Vagina (tissue), 2 donors: Measurements from ENCODE around the gene DENND1A.

Experiments
- POLR2A ChIP-seq, 2 donors: fragments of 450-650 bp; IDR thresholded peaks; one replicate each; pipeline ENCODE4 v1.6.1; 2017; ENCODE audit warnings: antibody characterized with exemption in 2 of 2, mild to moderate bottlenecking in 2 of 2, moderate library complexity in 2 of 2
- POLR2AphosphoS5 ChIP-seq, 2 donors: sonication (generic); formaldehyde crosslinking; IDR thresholded peaks; one replicate each; pipeline ENCODE4 v1.9.0; 2017; ENCODE audit warnings: antibody characterized with exemption in 2 of 2, mild to moderate bottlenecking in 2 of 2, low read depth in 1 of 2; ENCODE audit not compliant: insufficient read depth in 1 of 2
- TF ChIP-seq, protein P1 (sequence below), 3 experiments: fragments of 450-650 bp in 2 of 3; fragments of 200-600 bp in 1 of 3; sonication (generic) in 1 of 3; IDR thresholded peaks; one replicate each; pipeline ENCODE4 v1.5.1; 2017 to 2019; ENCODE audit warnings: antibody characterized with exemption in 3 of 3, mild to moderate bottlenecking in 2 of 3, moderate library complexity in 2 of 3

DNA sequence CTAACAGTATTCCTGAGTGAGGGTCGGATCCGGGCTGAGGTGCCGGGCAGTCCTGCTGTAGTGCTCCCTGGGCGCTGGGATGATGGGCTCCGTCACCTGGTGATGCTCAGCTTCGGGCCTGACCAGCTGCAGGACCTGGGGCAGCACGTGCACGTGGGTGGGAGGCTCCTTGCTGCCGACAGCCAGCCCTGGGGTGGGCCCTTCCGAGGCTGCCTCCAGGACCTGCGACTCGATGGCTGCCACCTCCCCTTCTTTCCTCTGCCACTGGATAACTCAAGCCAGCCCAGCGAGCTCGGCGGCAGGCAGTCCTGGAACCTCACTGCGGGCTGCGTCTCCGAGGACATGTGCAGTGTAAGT, 558.7 kb downstream of the DENND1A start:
- TF ChIP-seq POLR2A (IDR thresholded peaks at IDR 0.05) (no peak), POLR2AphosphoS5 (IDR thresholded peaks at IDR 0.05; ENCODE audit: insufficient read depth in 1 of 2, low read depth in 1 of 2) (no peak)
- TF ChIP-seq, protein P1, sequence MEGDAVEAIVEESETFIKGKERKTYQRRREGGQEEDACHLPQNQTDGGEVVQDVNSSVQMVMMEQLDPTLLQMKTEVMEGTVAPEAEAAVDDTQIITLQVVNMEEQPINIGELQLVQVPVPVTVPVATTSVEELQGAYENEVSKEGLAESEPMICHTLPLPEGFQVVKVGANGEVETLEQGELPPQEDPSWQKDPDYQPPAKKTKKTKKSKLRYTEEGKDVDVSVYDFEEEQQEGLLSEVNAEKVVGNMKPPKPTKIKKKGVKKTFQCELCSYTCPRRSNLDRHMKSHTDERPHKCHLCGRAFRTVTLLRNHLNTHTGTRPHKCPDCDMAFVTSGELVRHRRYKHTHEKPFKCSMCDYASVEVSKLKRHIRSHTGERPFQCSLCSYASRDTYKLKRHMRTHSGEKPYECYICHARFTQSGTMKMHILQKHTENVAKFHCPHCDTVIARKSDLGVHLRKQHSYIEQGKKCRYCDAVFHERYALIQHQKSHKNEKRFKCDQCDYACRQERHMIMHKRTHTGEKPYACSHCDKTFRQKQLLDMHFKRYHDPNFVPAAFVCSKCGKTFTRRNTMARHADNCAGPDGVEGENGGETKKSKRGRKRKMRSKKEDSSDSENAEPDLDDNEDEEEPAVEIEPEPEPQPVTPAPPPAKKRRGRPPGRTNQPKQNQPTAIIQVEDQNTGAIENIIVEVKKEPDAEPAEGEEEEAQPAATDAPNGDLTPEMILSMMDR (IDR thresholded peaks at IDR 0.05): no peak
